HG03159 (cell line): Measurements from ENCODE around the gene PRR5.

Experiments
- ATAC-seq: cut with Tn5 transposase; IDR thresholded peaks from one replicate; pipeline ENCODE4 v1.9.1; 2021; ENCODE audit warnings: mild to moderate bottlenecking, moderate library complexity; ENCODE audit not compliant: unreplicated experiment

PRR5 gene

DNA sequence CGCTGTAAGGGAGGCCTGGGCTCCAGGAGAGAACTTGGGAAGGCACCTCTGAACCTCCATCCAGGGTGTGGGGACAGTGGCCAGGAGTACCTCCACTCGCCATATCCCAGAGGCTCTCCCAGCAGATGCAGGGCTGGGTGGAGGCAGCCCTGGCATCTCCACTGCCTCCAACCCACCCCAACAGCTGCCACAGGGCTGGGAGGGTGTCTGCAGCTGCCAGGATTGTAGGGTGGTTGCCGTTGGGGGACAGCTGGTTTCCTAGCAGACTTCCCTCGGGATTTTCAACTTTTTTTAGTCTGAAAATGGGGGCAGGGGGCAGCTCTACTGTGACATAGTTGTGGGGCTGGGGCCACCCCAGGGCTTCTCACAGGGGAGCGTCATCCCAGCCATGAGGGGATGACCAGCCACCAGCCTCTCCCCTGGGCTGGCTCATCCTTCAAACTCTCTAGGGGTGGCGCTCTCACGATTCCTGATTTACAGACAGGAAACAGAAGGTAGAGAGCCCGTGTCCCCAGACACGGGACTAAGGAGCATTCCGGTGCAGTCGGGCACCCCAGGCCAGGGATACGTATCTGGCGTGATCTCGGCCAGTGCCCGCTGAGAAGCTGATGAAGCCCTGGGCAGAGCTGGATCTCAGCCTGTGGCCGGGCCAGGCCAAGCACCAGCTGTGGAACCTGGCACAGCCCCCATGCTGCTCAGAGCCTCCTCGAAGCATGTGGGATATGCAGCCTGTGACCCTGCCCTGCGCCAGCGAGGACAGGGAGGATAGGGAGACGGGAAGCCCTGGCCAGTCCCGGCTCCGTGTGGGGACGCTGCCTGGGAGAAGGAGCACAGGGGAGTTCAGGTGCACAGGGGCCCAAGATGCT is 9.9 kb downstream of the PRR5 start:
- no peak for ATAC-seq

DNA sequence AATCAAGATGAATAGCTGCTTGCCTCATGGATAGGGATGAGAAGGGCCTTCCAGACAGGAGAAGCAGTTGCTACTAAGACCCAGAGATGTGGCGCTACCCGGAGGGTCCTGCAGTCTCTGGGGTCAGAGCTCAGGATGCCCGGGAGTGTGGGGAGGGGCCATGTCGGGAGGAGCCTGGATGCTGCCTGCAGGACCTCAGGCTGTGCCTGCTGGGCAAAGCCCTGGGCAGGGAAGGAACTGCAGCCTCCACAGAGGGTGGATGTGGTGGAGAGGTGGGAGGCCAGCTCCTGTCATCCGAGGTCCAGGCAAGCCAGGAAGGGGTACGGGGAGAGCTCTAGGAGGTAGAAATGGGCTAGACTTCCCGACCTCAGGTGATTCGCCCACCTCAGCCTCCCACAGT is 11.0 kb downstream of the PRR5 start:
- ATAC-seq: no peak

DNA sequence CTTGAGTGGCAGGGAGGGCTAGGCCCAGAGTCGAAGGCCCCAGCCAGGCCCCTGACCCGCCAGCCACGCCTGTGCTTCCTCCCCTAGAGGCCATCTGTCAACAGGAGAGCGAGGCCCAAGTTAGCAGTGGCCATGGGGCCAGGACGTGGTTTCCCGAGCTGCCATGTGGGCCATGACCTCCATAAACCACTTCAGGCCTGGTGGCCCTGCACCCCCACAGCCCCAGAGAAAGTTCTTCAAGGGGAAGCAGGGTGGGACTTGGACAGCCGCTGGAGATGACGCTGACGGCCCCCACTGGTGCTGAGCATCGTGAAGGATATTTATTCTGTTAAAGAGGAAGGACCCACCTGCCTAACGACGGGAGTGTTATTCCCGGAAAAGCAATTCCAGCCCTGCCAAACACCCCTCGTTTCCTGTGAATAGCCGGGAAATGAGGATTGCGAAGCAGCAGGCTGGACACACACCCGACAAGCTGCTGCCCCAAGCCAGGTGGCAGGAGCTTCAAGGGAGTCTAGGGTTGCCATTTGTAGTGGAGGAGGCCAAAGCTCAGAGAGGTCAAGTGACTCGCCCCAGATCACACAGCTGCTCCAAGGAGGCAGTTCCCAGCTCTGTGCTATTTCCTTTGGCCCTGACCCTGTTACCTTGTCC is 12.8 kb downstream of the PRR5 start:
- no peak for ATAC-seq

DNA sequence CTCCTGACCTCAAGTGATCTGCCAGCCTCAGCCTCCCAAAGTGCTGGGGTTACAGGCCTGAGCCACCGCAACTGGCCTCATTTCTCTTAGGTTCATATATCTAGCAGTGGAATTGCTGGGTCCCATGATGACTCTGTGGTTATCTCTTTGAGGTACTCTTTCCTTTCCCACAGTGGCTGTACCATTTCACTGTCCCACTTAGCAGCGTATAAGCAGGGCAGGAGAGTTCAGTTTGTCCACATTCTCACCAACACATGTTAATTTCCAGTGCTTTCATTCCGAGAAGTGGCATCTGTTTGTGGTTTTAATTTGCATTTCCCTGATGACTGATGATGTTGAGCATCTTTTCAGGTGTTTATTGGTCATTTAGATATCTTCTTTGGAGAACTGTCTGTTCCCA is 16.4 kb downstream of the PRR5 start:
- ATAC-seq: no peak

DNA sequence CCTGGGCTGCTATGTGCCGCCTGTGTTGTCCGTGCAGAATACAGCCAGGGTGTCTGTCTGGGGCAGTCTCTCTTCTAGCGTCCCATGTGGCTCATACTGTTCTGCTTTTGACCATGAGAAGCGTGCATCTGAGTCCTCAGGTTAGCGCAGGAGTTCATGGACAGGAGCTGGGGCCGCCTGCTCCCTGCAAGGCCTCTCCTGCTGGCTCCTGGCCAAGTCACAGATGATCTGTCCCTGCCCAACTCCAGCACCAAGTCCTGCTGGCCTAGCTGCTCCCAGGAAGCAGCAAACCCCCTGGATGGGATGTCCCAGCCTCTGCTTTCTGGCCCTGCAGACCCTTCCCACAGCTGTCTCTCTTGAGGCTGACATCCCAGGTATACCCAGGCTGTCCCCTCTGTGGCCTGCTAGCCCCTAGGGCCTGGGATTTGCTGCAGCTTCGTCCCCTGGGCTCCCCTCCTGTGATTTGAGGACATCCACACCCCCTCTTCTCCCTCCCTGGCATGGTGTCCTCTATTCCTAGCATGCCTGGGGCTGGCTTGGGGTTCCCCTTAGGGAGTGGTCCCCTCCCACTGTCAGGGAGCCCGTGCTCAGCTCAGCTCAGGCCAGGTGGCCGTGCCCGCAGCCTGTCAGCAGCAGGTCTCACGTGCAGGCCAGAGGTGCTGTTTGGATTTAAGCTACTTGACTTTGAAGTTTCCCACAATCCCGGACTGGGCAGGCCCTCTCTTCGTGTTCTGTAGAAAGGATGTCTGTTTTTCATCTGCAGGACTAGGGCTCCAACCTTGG is 17.8 kb downstream of the PRR5 start:
- ATAC-seq: no peak

DNA sequence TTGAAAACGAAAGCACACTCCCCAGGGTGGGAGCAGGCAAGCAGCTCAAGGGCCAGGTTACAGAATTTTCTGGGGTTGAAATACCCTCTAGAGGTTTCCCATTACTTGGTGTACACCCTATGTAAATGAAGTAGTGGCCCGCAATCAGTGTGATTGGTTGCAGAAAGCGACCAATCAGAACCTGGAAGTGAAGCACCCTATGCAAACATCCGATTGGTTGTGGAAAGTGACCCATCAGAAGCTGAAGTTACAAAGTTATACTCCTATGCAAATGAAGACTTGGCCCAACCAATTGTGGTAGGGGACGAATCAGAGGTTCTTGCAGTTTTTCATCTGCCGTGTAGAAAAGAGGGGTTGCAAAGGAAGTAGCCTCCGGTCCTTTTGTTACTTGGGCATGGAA is 19.2 kb downstream of the PRR5 start:
- ATAC-seq: no peak

DNA sequence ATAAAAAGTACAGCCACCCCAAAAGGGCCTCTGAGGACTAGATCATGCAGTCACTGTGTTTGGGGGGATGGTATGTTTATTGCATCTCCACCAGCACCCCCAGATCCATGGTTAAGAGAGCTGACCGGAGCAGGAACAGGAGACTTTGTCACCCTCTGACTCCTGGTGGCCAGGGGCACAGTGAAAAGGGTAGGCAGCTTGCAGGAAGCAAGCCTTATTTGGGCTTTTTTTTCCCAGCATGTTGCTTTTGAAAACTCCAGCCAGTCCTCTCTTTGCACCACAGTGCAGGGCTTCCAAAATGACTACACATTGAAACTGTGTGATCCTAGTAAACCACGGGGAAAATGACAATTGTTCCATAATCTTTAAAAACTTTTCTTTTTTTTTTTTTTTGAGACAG is 20.6 kb downstream of the PRR5 start:
- ATAC-seq: no peak

DNA sequence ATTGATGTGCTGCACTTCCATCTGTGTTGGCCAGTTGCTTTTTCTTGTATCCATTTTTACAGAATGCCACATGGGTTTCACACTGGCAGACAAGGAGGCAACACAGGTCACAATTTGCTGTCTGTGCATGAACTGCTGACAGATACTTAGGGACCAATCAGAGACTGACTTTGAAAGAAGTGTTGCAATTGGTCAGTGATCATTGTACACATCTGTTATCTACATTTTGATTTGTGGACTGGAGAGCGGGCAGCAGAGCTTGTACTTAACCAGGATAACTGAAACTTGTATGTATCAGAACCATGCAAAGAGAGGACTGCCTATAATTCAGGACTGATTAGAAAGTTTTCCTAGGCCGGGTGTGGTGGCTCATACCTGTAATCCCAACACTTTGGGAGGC is 21.8 kb downstream of the PRR5 start:
- no peak for ATAC-seq

DNA sequence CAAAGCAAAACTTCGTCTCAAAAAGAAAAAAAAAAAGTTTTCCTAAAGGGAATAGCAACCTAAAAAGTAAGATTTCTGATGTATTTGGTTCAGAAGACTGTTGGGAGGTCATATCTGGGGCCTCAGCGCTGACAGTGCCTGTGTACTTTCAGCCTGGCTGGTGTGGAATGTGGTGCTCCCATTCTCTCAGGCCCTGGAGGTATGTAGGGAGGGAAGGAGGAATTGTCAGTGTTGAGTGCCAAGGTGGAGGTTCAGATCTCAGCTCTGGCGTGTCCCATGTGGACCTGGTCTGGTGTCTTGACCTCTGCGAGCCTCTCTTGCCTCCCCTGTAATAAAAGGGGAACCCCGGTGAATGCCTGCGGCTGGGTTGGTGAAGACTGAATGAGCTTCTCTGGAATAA is 22.4 kb downstream of the PRR5 start:
- no peak for ATAC-seq

DNA sequence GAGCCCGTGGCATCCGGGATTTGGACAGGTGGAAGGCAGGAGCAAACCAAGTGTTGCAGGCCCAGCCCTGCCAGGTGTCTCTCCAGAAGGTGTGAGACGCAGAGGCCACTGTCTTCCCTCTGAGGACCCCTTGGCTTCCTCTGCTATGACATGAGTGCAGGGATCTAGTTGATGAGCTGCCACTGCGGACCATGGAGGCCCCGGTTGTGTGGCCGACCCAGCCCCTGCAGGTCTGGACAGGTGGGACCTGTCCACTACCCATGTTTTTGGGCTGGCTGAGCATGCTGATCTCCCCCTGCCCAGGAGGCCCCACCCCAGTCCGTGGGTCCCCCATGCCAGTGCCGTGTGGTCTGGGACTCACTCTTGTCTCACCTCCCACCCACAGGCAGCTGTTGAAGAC is 22.9 kb downstream of the PRR5 start:
- no peak for ATAC-seq

DNA sequence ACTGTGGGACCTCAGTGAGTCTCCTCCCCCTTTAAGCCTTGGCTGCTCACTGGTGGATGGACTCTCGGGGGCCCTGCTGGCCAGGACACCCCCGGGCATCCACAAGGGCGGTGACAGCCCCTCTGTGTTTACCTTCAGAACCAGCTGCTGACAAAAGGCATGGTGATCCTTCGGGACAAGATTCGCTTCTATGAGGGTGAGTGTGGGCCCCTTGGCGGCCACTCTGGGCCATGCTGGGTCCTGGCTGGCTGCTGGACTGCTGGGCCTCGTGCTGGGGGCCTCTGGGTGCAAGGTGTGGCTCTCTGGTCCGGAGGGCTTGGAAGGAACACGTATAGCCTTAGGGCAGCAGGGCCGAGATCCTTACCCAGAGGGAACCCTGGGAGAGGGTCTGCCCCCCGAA is 24.4 kb downstream of the PRR5 start:
- no peak for ATAC-seq

DNA sequence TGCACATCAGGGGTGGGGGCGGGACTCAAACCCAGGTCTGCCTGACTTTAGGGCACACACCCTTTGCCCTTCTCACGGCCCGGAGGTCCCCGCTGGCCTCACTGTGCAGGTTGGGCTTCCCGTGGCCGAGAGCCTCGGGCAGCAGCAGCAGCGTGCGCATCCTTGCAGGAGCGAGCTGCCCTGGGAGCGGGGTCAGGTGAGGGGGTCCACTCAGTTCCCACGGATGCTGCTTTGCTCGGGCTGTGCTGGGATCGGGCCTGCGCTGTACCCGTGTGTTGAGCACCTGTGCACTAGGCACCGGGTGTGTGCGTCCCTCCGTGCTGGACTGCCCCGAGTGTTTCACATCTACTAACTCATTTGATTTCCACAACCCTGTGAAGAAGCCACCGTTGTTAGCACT is 25.1 kb downstream of the PRR5 start:
- no peak for ATAC-seq

DNA sequence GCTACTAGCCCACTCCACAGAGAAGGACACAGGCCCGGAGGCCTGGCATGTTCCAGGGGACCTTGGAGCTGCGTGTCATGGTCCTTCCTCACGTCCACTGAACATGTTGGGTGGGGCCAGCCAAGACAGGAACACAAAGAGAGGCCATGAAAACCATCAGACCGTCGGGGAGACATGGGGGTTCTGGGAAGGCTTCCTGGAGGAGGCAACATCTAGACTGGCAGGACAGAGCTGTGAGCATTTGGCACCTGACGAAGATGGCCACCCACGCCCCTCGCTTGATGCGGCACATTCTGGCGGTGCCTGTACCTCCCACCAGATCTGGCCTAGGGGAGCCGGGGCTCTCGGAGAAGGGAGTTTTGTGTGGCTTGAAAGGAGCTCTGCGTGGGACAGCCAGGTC is 25.7 kb downstream of the PRR5 start:
- no peak for ATAC-seq

DNA sequence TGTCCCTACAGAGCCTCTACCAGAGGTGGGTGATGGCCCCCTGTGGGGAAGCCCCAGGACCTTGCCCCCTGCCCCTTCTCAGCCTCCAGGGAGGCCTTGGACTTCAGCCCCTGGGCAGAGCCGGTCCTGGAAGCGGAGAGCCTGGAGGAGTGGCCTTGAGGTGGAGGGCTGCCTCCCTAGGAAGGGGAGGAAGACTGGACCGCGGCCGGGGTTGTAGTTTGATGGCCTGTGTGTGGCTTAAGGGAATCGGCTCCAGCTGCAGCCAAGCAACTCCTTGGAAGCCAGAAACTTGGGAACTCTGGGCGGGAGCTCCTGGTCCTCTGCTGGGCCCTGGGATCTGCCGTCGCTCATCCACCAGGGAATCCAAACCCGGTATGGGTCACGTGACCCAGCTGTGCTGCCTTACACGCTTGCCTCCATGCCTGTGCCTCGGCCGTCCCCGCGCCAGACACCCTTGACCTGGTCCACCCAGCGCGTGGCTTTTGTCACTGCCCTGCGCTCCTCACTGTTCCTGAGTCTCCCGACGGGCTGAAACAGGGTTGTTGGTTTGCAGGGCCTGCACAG is 26.8 kb downstream of the PRR5 start:
- ATAC-seq: no peak

DNA sequence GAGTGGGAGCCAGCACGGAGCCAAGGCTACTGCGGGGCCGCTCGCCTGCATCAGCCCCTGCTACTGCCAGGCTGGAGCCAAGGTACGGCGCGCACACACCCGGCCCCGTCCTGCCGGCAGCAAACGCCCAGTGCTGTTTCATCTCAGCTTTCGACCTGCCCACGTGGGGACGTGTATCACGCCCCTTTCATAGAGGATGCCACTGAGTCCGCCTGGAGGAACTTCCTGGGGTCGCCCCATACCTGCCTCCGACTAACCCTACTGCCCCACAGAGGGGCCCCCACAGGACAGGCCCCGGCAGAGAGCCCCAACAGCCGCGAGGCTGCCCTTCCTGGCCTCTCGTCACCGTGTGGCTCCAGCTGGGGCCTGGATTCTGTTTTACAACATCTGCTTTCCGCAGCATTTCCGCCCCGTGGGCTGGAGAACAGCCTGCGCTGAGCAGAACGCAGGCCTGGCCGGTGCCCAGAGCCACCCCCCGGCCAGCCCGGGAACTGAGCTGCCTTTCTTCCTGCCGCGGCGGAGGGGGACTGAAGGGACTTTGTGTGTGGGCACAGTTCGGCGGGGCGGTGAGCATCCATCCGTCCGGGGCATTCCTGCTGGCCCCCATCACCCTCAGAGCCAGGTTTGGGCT is 27.5 kb downstream of the PRR5 start:
- no peak for ATAC-seq

DNA sequence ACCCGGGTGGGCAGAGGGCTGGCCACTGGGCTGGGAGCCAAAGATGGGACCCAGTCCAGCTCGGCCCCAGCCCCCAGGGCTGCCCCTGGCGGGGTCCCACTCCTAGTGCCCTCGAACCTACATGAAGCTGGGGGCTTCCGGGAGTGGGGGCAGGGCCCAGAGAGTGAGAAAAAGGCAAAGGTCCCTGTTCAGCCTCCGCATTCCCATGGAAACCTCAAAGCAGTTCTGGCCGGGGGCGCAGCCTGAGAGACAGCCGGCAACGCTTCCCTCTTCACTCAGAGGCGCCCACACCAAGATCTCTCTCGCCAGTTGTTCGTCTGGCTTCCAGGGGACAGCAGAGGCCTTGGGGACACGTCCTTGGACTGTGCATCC is 28.0 kb downstream of the PRR5 start:
- ATAC-seq: no peak

DNA sequence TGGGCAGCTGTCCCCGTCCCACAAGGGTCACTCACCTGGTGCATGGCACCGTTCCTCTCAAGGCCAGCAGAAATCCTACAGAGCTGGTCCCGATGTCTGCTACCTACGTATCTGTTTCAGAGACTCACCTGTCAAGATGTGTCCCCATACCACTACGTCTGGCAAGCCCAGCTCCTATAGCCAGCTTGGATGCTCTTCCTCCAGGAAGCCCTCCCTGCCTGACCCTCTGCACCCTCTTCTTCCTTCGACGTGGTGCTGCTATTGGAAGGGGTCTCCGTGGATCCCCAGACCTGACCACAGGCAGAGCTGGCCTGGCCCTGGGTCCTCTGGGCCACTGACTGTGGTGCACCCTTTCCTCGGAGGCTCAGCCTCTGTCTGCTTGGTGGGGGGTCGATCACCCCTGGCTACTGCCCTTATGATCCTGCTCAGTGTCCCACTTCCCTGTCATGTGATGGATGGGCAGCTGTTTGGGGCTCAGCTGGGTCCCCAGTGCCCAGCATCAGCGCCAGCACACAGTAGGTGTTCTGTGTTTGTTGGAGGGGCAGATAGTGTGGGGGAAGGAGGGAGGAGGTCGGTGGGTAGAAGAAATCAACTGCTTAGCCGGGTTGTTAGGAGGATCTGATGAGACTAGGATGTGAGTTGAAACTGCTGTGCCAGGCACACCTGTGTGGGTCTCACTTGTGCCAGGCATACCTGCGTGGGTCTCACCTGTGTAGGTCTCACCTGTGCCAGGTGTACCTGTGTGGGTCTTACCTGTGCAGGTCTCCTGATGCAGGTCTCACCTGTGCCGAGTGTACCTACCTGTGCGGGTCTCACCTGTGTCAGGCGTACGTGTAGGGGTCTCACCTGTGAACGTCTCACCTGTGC is 28.7 kb downstream of the PRR5 start:
- no peak for ATAC-seq

DNA sequence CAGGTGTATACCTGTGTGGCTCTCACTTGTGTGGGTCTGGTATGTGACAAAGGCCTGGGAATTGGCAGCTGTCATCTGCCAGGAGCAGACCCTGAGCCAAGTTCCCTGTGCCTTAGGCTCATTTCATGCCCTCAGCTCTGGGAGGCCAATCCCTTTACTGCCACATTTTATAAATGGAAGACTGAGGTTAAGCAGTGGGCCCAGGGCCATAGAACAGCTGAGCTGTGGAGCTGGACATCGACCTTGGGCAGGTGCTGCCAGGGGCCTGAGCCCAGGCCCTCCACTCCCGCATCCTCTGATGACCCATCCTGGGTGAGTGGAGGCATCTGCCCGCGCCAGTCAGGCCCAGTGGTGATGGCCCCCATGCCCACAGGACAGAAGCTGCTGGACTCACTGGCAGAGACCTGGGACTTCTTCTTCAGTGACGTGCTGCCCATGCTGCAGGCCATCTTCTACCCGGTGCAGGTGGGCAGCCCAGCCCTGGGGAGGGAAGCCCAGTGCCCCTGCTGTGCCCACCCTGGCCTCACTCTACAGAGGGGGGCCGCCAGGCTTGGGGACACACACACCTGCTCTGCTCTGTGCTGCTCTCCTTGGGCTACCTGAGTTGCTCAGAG is 29.5 kb downstream of the PRR5 start:
- ATAC-seq: no peak

DNA sequence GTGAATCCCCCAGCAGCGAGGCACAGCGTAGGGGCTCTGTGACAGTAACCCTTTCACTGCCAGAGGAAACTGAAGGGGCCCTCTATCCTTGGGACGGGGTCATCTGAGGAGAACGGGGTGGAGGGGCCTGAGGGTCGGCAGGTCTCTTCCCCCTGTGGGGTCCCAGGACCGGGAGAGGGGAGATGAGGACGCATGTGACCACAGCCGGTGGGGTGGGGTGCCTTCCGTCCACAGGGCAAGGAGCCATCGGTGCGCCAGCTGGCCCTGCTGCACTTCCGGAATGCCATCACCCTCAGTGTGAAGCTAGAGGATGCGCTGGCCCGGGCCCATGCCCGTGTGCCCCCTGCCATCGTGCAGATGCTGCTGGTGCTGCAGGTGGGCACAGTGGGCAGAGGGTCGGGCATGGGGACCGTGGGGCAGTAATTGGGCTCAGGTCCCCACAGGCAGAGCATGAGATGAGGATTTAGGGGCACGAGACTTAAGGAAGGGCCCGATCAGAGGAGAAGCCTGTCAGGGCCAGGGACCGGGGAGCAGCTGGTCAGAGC is 30.1 kb downstream of the PRR5 start:
- no peak for ATAC-seq
